ENCODE data around the gene ATF7. TPM values are rescaled to one million over a fixed set of nuclear protein-coding genes. Genes with fewer than 3 reads are reported as not detected.

ATF7 gene
- total and polyA plus RNA-seq, 9 of the 15 experiments (the other 6 are each of a cell fraction or from before 2014, with no cell fraction given): 10.6 to 30.4 (median 20.7) TPM

DNA sequence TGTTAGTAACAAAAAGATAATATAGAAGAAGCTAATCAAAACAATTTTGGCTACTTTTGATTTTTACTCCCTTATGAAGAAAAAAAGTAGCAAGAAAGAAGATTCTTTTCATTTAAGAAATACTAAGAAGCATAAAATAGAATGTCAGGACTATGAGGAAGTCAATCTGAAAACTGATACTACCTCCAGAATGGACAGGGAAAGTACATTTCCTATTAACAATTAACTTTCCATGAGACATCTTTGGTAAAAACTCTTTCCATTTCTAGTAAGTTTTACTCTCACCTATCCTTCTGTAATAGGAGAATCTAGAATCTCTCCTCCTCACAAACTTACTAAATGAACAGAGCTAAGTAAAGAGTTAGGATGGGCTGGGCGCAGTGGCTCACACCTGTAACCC lies 67.6 kb downstream of the ATF7 start (continued):
- TF ChIP-seq CCNT2 (IDR thresholded peaks at IDR 0.05; ENCODE audit: borderline replicate concordance, extremely low read depth, insufficient read length, low read depth, low read length): no peak
- TF ChIP-seq KDM5B (IDR thresholded peaks at IDR 0.05; ENCODE audit: insufficient replicate concordance, low read depth, low read length): no peak

DNA sequence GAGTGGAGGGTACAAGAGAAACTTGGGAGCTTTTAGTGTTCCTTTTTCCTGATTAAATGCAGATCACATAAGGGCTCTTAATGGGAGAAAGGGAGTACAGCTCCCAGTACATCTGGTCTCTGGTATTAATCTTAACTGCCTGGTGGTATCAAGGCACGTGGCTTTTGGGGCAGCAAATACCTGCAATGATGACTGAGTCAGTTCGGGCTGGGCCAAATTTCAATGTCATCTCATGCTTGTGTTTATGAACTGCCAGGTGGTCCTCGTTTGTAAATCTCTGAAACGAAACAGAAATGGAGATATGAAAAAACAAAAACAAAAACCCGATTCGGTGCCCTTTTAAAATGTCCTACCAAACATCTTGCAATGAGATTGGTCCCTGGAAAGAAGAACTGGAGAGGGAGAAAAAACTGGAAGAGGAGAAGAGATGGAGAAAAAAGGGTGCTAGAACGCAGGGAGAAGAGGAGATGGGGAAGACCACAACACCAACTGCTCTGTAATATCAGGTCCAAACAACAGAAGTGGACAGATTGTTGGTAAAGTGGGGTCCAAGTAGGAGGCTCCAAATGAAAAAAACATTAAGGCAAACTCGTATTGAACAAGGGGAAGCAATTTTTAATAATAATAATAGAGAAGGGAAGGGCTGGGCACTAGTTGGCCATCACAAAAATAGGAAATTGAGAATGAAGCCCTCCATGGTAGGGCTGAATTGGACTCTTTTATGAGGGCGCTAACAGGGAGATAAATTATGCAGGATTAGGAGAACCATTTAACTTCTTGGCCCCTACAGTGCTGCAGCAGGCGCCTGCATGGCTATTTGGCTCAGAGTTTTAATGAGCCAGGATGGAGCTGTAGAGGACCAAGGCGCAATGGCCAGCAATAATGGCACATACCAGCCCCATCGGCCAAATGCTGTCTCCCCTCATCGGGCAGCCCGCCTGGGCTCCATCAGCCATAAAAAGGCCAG lies 73.5 kb downstream of the ATF7 start:
- Histone ChIP-seq H3K4me2 (ENCODE audit: insufficient read depth, low read length) (no peak overlapping the region), H3K4me1 (replicated peaks in 1 of 2; ENCODE audit: control insufficient read depth in 2 of 2, insufficient read depth in 2 of 2, low read length in 2 of 2) (no peaks in the 10 kb centered on the region), H3K9me3 (replicated peaks; ENCODE audit: control insufficient read depth, insufficient read depth, low read depth, low read length) (no peaks in the 10 kb centered on the region), H3K9ac (ENCODE audit: insufficient read depth in 1 of 2, low read depth in 2 of 2, low read length in 2 of 2) (no peak overlapping the region), H3K27ac (ENCODE audit: extremely low read depth, low read depth, low read length) (no peak overlapping the region), H3K79me2 (ENCODE audit: control insufficient read depth, insufficient read depth, low read length) (no peaks in the 10 kb centered on the region), H2AFZ (ENCODE audit: low read depth, low read length) (no peak overlapping the region), H3K27me3 (ENCODE audit: control insufficient read depth in 2 of 2, insufficient read depth in 2 of 2, low read length in 2 of 2) (no peaks in the 10 kb centered on the region), H3K9me1 (ENCODE audit: control insufficient read depth, insufficient read depth, low read length) (no peaks in the 10 kb centered on the region), H3K36me3 (ENCODE audit: control insufficient read depth, insufficient read depth, low read length) (peaks cover 23% of the 10 kb centered on the region), H3K4me3 (no peak overlapping the region), H4K20me1 (replicated peaks; ENCODE audit: control insufficient read depth, insufficient read depth, low read length) (no peaks in the 10 kb centered on the region)
- DNase-seq (ENCODE audit: extremely low read depth in 1 of 4, low spot score in 3 of 4) (no peak), FAIRE-seq (no peak), ATAC-seq (no peak)
- BruUV-seq (replicated peaks): no TSS peak
- WGBS (ENCODE audit: insufficient coverage, low coverage, missing lambda C conversion rate): 73% methylated on average over 13 of the region's 14 CpGs
- in situ Hi-C loops (cut with MboI): no loop called here
- ChIA-PET POLR2A (interaction anchor here (1.5 kb wide), 1 partner anchor 16 kb away, joined by 3 read pairs; no protein-coding TSS in a partner anchor), CTCF (ENCODE audit: low intra/inter-chr PET ratio) (interaction anchor here (0.7 kb wide), 1 partner anchor 9 kb away, joined by 3 read pairs; no protein-coding TSS in a partner anchor)
- intact Hi-C loops (cut with micrococcal nuclease): no loop called here
- TF ChIP-seq NR2C2 (CRISPR knock-in tag; IDR thresholded peaks at IDR 0.05) (no peak), NR2C2 (tag; IDR thresholded peaks at IDR 0.05) (no peak), ZNF134 (CRISPR knock-in tag; conservative IDR thresholded peaks at IDR 0.05) (no peak), CCNT2 (IDR thresholded peaks at IDR 0.05; ENCODE audit: borderline replicate concordance, extremely low read depth, insufficient read length, low read depth, low read length) (no peak), ZNF217 (CRISPR knock-in tag; IDR thresholded peaks at IDR 0.05) (no peak)

Measured in K562 (cell line).